GM18867 (cell line): ENCODE results near the gene SRRM2.
"Not testable (repeated sequence)": the region's sequence is repeated elsewhere in the genome, so short reads cannot be mapped to it uniquely, and the experiment has no call there.

Experiments
- ATAC-seq: cut with Tn5 transposase; IDR thresholded peaks from one replicate; pipeline ENCODE4 v1.9.1; 2021; ENCODE audit warnings: mild to moderate bottlenecking, moderate library complexity; ENCODE audit not compliant: unreplicated experiment

Gene SRRM2

GRCh38 chr16:2713985-2714774 is 38.3 kb upstream of the SRRM2 start:
- no peak for ATAC-seq

DNA sequence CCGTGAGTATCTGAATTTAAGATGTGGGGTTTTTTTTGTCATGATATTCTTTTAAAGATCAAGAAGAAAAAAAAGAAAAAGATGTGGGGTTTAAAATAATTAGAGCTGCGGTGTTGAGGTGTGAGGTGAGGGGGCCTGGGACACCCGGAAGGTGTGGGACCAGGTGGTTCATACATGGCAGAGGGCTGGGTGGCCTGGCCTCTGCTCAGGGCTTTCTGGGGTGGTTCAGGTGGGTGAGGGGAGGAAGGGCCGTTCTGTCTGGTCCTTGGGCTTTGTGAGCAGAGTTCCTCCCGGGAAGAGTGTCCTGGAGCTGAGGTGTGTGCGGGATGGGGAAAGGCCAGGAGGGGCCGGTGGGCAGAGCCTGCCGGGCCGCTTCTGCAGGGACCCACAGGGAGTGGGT is 37.4 kb upstream of the SRRM2 start:
- ATAC-seq = no peak

GRCh38 chr16:2715519-2715918 is 36.9 kb upstream of the SRRM2 start:
- no peak for ATAC-seq

DNA sequence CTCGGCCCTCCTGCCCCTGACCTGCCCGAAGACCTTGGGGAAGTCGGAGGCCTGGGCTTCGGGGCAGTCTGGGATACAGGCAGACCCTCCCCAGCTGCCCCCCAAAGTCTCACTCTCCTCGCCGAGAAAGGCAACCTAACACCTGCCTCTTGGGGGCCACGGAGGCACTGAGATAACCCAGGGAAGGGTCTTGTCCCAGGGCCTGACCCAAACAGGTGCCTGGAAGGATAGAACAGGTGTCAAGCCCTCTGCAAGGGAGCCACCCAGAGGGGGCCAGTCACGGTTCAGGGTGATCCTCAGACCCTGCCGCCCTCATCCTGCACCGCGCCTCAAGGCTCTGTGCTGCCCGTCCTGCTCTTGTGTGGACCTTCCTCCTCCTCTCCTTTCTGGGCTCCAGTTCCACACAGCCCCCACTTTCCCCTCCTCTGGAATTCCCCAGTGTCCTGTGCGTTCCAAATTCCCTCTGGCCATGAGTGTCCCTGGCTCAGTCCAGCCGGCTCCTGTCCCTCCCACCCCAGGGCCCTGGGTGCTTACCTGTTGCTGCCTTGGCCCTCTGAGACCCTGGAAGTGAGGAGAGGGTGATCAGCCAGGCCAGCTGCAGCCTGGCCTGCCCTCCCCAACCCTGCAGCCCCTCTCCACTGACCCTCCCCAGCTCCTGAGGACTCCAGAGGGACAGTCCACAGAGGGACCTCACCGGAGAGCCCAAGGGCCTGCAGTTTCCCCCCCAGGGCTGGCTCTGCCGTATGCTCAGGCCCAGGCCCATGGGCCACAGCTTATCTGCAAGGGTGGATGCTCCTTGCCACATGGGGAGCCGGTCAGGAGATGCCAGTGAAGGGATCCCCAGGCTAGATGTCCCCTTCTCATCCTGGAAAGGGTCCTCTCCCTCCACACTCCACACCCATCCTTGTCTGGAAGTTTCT is 36.2 kb upstream of the SRRM2 start:
- no peak for ATAC-seq

DNA sequence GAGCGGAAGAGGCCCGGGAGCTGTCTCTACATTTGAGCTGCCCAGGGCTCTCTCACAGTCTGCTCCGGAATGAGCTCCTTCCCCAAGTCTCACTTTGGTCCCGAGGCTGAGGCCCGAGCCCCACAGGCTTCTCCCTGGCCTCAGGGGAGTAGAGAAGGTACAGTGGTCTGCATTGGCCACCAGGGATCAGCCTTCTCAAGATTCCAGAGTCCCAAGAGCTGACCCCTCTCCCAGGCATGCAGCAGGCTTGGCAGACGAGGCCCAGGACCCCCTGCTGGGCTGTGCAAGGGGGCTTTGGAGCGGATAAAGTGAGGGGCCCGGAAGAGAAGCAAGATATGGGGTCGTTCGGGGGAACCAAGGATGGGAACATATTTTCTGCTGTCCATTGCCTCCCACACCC is 35.5 kb upstream of the SRRM2 start:
- no peak for ATAC-seq

GRCh38 chr16:2717383-2718263 is 34.8 kb upstream of the SRRM2 start:
- ATAC-seq = no peak

GRCh38 chr16:2719328-2720063 is 32.9 kb upstream of the SRRM2 start:
- no peak for ATAC-seq

GRCh38 chr16:2720064-2720457 is 32.4 kb upstream of the SRRM2 start, which contains the start of gene PRSS27:
PRSS27 (minus strand) TSS chr16:2720224; CDS start chr16:2720160, 64 bp downstream.
- ATAC-seq = no peak

GRCh38 chr16:2720719-2721633 is 31.5 kb upstream of the SRRM2 start:
- ATAC-seq = peak; percentile 75

- not testable (repeated sequence) for ATAC-seq
Observed at GRCh38 chr16:2721634-2722173, 30.7 kb upstream of the SRRM2 start.

DNA sequence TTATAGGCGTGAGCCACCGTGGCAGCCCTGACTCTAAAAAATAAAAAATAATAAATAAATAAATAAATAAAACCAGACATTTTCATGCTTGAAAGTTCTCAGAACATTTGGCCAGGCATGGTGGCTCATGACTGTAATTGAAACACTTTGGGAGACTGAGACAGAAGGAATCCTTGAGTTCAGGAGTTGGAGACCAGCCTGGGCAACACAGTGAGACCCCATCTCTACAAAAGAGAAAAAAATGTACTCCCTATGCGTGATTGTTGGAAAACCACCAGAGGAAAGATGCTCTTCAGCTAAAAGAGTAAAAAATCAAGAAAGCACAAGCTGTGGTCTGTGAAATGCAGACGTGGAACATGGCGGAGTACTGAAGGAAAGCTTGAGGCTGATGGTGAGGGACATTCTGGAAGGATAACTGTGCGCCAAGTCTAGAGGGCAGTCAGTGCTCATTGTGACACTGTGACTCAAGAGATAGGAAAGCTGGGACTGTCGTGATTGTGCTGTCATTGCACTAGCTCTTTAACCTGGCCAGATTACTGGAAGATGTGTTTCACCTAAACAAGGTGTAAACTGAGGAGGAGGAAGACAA is 28.3 kb upstream of the SRRM2 start:
- no peak for ATAC-seq

GRCh38 chr16:2724816-2725348 is 27.6 kb upstream of the SRRM2 start:
- ATAC-seq = no peak

GRCh38 chr16:2726923-2727322 is 25.5 kb upstream of the SRRM2 start:
- ATAC-seq = no peak

- no peak for ATAC-seq
Observed at GRCh38 chr16:2728034-2728433, 24.4 kb upstream of the SRRM2 start.

DNA sequence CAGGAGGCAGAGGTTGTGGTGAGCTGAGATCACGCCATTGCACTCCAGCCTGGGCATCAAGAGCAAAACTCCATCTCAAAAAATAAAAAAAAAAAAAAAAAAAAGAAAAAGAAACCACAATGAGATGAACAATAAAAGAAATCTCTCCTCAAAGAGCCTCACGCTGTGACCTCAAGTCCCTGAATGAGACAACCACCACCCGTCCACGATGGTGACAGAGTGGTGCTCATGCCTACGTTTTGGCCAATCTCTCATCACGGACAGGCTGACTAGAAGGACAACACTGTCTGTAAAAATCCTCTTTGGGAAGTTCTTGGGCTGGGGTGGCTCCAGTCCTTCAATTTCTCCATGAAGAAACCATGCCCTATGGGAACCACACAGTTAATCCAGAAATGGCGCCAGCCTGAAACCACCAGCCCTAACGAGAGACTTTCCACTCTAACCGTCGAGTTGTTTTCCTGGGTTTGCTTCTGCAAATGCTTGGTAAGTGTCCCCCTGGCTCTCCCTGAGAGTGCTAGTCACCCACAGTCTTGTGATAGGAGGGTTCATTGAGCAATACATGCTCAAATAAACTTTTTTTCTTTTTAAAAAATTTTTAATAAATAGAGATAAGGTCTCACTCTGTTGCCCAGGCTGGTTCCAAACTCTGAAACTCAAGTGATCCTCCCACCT is 17.5 kb upstream of the SRRM2 start:
- no peak for ATAC-seq

DNA sequence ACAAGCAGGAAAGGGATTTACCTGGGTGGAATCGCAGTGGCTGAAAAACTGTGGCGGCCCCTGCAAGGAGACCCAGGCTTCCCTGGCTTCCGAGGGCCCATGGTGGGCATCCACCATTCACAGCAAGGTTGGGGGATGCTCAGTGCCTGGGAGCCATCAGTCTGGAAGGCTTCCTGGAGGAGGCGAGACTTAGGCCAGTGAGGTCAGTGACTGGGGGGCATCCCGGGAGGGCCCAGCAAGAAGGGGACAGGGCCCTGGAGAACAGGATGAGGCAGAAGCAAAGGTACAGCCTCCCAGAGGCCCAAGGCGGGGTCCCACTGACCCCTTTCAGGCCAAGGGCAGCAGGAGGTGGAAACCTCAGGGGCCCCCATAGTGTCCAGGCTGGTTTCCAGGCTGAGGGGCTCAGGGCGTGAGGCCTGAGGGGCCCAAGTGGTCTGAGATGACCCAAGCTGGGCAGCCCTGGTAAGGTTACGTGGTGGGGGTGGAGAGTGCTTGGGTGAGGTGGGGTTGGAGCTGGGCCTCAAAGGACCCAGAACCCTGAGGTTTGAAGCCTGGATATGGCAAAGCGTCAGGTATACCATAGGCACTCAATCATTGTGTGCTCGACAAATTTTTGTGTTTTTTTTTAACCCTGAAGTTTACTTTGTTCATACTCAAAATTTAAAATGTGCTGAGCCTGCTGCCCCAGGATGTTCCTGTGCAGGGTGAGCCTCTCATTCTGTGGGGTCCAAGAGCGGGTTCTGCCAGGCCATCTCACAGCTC is 15.8 kb upstream of the SRRM2 start:
- no peak for ATAC-seq

GRCh38 chr16:2737238-2737605 is 15.2 kb upstream of the SRRM2 start:
- no peak for ATAC-seq
